H1 (cell line): ENCODE results near the gene CCL22. TPM values are rescaled to one million over a fixed set of nuclear protein-coding genes. Genes with fewer than 3 reads are reported as not detected.

Experiments used
- HDAC2 ChIP-seq, 2 experiments: fragments of 300-600 bp in 1 of 2; sonication (generic) in 1 of 2; IDR thresholded peaks; 2 replicates each; pipeline ENCODE4 v1.6.1; 2011 to 2012; ENCODE audit warnings: low read depth in 2 of 2, low read length in 2 of 2, mild to moderate bottlenecking in 2 of 2, moderate library complexity in 2 of 2, borderline replicate concordance in 1 of 2, inconsistent platforms in 1 of 2
- NANOG ChIP-seq: IDR thresholded peaks from 2 replicates; pipeline ENCODE4 v1.6.1; 2011; ENCODE audit warnings: low read length, low read depth, mild to moderate bottlenecking, inconsistent platforms; ENCODE audit not compliant: insufficient read depth, poor library complexity, severe bottlenecking
- SIX5 ChIP-seq: IDR thresholded peaks from 2 replicates; pipeline ENCODE4 v1.6.1; 2011; ENCODE audit warnings: mild to moderate bottlenecking, low read depth, low read length
- polyA plus RNA-seq, 7 experiments: library from polyadenylated mRNA; depleted of rRNA in 3 of 7; stranded (reverse) in 5 of 7; unstranded in 2 of 7; fragments of >200 nt in 5 of 7; fragments of 200-250 nt in 2 of 7; gene quantifications; 1 replicate in 5 of 7; 2 replicates in 1 of 7; 4 replicates in 1 of 7; pipeline versions ENCODE4 v1.2.1 to v1.2.3, GENCODE V29; 2011 to 2013; ENCODE audit warnings: missing spikeins in 2 of 7, mixed read lengths in 2 of 7
- total RNA-seq: library from RNA; stranded (reverse); fragmentation: NEBNext Ultra II Directional; extraction: Animal tissue kit (Norgen Biotek cat#: 25700); gene quantifications from 2 replicates; pipeline ENCODE4 v1.2.1, GENCODE V29; 2021

The CCL22 gene
- total and polyA plus RNA-seq, 2 of the 8 experiments (the other 6 are each of a cell fraction or from before 2014, with no cell fraction given), result not detected

DNA sequence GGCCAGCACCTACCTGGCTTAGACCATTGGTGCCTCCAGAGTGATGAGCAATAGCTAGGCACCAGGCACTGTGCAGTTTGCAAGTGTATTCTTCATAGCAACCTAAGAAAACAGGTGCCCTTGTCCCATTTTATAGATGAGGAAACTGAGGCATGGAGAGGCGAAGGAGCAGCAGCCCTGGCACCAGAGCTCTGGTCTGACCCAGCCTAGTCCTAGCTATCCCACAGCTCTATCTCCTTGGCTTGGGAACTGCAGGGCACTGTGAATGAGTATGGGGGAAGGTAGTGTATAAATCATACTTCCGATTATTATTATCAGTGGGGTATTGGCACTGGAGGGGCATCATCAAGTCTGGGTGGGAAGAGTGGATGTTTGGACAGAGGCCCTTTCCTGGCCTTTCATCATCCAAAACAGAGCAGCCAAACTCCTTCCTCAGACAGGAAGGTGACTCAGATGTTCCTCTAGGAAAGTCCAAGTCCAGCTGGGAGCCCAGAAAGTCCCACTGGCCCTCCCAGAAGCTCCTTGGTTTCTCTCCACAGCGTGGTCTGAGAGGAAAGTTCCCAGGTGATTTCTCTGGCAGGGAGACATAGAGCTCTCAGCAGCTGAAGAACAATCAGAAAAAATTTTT lies 42.1 kb upstream of the CCL22 start (continued):
- TF ChIP-seq NANOG, result no peak
- no peak for TF ChIP-seq HDAC2 (IDR thresholded peaks at IDR 0.05; ENCODE audit: borderline replicate concordance in 1 of 2, low read depth in 2 of 2, low read length in 2 of 2)
- no peak for TF ChIP-seq SIX5
